Choroid plexus epithelial cell (primary cell): ENCODE results near the gene ACTR3.

Experiments
- DNase-seq: peaks from one replicate; pipeline ENCODE4 v3.0.0-alpha.2; 2010; ENCODE audit warnings: low read depth
- H3K4me3 ChIP-seq: 2 replicates; pipeline ENCODE4 v1.5.1; 2011; ENCODE audit warnings: low read depth, mild to moderate bottlenecking, control low read depth, low read length, moderate library complexity
- TF ChIP-seq, protein P1 (sequence below): conservative IDR thresholded peaks from 2 replicates; pipeline ENCODE4 v1.5.1; 2011; ENCODE audit warnings: low read depth, mild to moderate bottlenecking, control low read depth, inconsistent platforms, low read length, moderate library complexity

The ACTR3 gene

DNA sequence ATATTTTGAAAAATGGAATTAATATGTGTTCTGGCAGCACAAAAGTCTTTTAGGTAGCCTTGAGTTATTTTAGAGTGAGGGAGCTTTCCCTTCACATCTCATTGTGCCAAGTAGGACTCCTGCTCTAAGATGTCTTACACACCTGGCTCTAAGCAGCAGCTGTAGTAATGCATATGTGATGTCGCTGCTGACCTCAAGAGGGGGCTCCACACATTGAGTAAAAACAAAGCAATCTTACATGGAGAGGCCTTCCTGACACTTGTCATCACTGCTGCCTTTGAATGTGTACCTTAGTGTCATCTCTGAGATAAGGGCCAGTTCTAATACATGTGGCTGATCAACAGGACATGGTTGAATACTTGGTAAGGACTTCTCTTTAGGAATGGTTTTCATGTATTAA lies 75.8 kb downstream of the ACTR3 start:
- DNase-seq: peak; percentile 68
- H3K4me3 ChIP-seq: no peak overlapping the region
- TF ChIP-seq, protein P1, sequence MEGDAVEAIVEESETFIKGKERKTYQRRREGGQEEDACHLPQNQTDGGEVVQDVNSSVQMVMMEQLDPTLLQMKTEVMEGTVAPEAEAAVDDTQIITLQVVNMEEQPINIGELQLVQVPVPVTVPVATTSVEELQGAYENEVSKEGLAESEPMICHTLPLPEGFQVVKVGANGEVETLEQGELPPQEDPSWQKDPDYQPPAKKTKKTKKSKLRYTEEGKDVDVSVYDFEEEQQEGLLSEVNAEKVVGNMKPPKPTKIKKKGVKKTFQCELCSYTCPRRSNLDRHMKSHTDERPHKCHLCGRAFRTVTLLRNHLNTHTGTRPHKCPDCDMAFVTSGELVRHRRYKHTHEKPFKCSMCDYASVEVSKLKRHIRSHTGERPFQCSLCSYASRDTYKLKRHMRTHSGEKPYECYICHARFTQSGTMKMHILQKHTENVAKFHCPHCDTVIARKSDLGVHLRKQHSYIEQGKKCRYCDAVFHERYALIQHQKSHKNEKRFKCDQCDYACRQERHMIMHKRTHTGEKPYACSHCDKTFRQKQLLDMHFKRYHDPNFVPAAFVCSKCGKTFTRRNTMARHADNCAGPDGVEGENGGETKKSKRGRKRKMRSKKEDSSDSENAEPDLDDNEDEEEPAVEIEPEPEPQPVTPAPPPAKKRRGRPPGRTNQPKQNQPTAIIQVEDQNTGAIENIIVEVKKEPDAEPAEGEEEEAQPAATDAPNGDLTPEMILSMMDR: peak; percentile 69

DNA sequence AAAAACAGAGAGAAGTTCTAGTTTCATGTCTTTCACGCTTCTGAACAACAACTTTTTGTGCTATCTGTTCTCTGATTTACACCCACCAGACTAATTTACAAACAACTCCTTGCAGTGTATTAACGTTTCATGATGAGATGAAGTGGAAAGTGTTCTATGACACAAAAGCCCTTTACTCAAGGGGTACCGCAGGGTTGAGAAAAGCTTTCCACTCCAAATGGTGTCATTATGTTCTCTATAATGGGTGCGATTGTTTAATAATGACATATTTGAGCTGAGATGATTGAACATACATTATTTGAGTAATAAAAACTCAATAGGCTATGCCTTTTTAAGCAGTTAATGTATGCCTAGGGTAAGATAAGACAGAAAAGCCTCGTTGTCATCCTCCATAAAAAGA lies 76.3 kb downstream of the ACTR3 start:
- DNase-seq: no peak
- no peak overlapping the region for H3K4me3 ChIP-seq
- TF ChIP-seq, protein P1: no peak

DNA sequence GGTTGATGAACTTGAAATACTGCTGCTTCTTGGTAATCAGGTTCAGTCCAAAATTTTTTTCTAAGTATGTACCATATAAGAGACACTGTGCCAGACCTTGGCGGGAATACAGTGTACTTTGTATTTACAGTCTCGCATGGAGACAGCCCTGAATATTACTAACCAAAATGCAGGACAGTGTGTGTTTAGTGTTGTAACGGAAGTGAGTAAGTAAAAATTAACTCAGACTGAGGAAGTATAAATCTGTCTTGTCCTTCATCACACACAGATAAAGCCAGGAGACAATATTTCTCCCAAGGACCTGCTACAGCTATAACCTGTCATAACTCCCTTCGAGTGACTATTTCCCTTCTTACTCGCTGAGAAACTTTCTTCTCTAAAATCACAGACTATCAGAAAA lies 76.9 kb downstream of the ACTR3 start:
- TF ChIP-seq, protein P1: no peak
- DNase-seq: peak; percentile 53
- H3K4me3 ChIP-seq: no peak overlapping the region

DNA sequence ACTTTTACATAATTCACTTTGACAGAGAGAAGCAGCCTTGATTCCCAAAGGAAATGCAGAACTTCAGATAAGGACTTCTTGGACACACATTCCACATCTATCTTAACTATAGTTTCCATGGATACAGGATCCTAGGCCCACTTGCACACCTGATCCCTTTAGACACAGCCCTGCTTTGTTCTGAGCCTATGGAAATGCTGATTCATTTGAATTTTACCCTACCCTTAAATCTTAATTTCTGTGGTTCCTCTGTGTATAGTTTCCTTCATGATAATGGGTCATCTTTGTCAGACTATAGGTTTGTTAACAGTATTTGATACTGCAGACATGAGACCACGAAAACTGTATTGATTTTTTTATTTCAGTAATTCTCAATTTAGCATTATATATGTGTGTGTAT lies 77.4 kb downstream of the ACTR3 start:
- TF ChIP-seq, protein P1: no peak
- H3K4me3 ChIP-seq: no peak overlapping the region
- no peak for DNase-seq

DNA sequence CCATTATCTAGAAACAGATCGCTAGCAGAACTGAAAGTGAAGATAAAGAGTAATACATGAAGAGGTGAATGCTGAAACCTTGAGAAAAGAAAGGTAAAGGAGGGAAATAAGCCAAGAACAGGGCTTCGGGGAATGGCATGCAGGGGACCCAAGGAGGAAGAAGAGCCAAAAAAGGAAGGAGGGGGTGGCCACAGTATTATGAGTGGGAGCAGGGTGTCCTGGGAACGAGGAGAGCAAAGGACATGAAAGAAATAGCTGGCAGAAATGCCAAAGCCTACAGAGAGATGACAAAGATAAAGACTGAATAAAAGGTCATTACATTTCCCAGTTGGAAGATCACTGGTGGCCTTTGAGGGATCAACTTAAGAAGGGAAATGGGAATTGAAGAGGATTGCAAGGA lies 82.9 kb downstream of the ACTR3 start:
- DNase-seq: no peak
- no peak overlapping the region for H3K4me3 ChIP-seq
- TF ChIP-seq, protein P1: no peak

DNA sequence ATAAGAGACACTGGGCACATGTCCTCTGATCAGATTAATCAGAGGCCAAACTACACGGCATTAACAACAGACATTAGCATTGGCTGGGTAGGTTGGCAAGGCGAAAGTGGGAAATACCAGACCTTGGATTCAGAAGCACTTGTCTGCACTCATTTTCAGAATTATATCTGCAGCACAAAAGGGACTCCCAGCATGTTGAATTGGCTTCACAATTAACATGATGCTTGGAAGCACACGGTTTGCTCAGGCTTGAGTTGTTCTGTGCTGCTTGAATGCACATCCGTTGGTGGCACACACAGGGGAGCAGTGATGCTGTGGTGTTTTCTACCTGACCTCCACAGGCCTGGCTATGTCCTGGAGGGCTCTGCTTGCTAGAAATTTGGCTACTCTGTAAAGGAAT lies 83.9 kb downstream of the ACTR3 start:
- DNase-seq: no peak
- H3K4me3 ChIP-seq: no peak overlapping the region
- TF ChIP-seq, protein P1: no peak

DNA sequence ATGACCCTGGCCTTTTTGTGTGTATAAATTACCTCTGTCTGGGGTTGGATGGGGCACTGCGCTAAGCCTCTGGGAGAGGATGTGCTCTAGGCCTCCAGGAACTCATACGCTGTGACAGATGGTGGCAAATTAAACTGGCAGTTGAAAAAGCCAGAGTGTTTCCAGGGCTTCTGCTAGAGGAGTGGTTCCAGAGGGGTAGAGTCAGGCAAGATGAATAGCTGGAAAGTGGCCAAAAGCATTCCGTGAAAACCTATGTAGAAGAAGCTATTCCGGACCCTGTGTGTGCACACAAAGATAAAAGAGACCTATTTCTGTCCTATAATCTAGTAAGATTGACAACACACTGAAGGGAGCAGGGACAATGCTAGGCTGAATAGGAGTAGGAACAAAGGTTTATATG lies 84.8 kb downstream of the ACTR3 start:
- TF ChIP-seq, protein P1: no peak
- no peak for DNase-seq
- H3K4me3 ChIP-seq: no peak overlapping the region
